Muscle layer of duodenum (tissue), 2 donors: ENCODE measurements around the gene NPAS3.

Experiments
- H3K27ac ChIP-seq: one replicate; pipeline ENCODE4 v1.7.0; 2013; ENCODE audit warnings: mild to moderate bottlenecking, low read length
- H3K27me3 ChIP-seq: one replicate; pipeline ENCODE4 v1.7.0; 2013; ENCODE audit warnings: low read depth, mild to moderate bottlenecking, control low read depth, low read length
- H3K36me3 ChIP-seq, 2 donors: one replicate each; pipeline ENCODE4 v1.7.0; 2013; ENCODE audit warnings: low read length in 2 of 2, control low read depth in 1 of 2, mild to moderate bottlenecking in 1 of 2; ENCODE audit not compliant: insufficient read depth in 2 of 2, control insufficient read depth in 1 of 2
- H3K4me1 ChIP-seq, 2 donors: one replicate each; pipeline ENCODE4 v1.7.0; 2013; ENCODE audit warnings: low read length in 2 of 2, mild to moderate bottlenecking in 2 of 2, control low read depth in 1 of 2, moderate library complexity in 1 of 2; ENCODE audit not compliant: insufficient read depth in 2 of 2, control insufficient read depth in 1 of 2
- H3K4me3 ChIP-seq, 2 donors: one replicate each; pipeline ENCODE4 v1.7.0; 2013; ENCODE audit warnings: low read length in 2 of 2, low read depth in 1 of 2, mild to moderate bottlenecking in 1 of 2
- H3K9me3 ChIP-seq, 2 donors: one replicate each; pipeline ENCODE4 v1.7.0; 2013; ENCODE audit warnings: low read length in 2 of 2, control low read depth in 1 of 2, mild to moderate bottlenecking in 1 of 2; ENCODE audit not compliant: control insufficient read depth in 1 of 2
- donor health status: healthy.

NPAS3 gene

GRCh38 chr14:33700052-33700451, 761.4 kb downstream of the NPAS3 start:
- Histone ChIP-seq H3K4me1 (no peaks in the 10 kb centered on the region), H3K27me3 (no peaks in the 10 kb centered on the region), H3K36me3 (no peaks in the 10 kb centered on the region), H3K4me3 (no peak overlapping the region), H3K9me3 (no peaks in the 10 kb centered on the region), H3K27ac (no peak overlapping the region)

- no peaks in the 10 kb centered on the region for H3K27me3 ChIP-seq
- H3K36me3 ChIP-seq = no peaks in the 10 kb centered on the region
- H3K9me3 ChIP-seq = no peaks in the 10 kb centered on the region
- no peak overlapping the region for H3K4me3 ChIP-seq
- H3K4me1 ChIP-seq = no peaks in the 10 kb centered on the region
- H3K27ac ChIP-seq = no peak overlapping the region
These were observed 763.6 kb downstream of the NPAS3 start for GRCh38 chr14:33702293-33702692.

- Histone ChIP-seq H3K4me3 (no peak overlapping the region), H3K4me1 (no peaks in the 10 kb centered on the region), H3K27ac (no peak overlapping the region), H3K9me3 (no peaks in the 10 kb centered on the region), H3K27me3 (no peaks in the 10 kb centered on the region), H3K36me3 (no peaks in the 10 kb centered on the region)
These were observed 765.8 kb downstream of the NPAS3 start for GRCh38 chr14:33704481-33704880.

GRCh38 chr14:33705490-33705889, 766.8 kb downstream of the NPAS3 start:
- Histone ChIP-seq H3K36me3 (no peaks in the 10 kb centered on the region), H3K27ac (no peak overlapping the region), H3K4me1 (no peaks in the 10 kb centered on the region), H3K9me3 (no peaks in the 10 kb centered on the region), H3K4me3 (no peak overlapping the region), H3K27me3 (no peaks in the 10 kb centered on the region)

GRCh38 chr14:33707716-33708115, 769.0 kb downstream of the NPAS3 start:
- H3K4me1 ChIP-seq = no peaks in the 10 kb centered on the region
- H3K36me3 ChIP-seq = no peaks in the 10 kb centered on the region
- H3K27ac ChIP-seq = no peak overlapping the region
- no peak overlapping the region for H3K4me3 ChIP-seq
- H3K27me3 ChIP-seq = no peaks in the 10 kb centered on the region
- H3K9me3 ChIP-seq = no peaks in the 10 kb centered on the region

GRCh38 chr14:33709283-33709682, 770.6 kb downstream of the NPAS3 start:
- Histone ChIP-seq H3K4me1 (no peaks in the 10 kb centered on the region), H3K27me3 (no peaks in the 10 kb centered on the region), H3K36me3 (no peaks in the 10 kb centered on the region), H3K27ac (no peak overlapping the region), H3K4me3 (no peak overlapping the region), H3K9me3 (no peaks in the 10 kb centered on the region)

GRCh38 chr14:33709711-33710110, 771.0 kb downstream of the NPAS3 start:
- Histone ChIP-seq H3K27ac (no peak overlapping the region), H3K9me3 (no peaks in the 10 kb centered on the region), H3K4me1 (no peaks in the 10 kb centered on the region), H3K36me3 (no peaks in the 10 kb centered on the region), H3K4me3 (no peak overlapping the region), H3K27me3 (no peaks in the 10 kb centered on the region)

- Histone ChIP-seq H3K36me3 (no peaks in the 10 kb centered on the region), H3K4me1 (no peaks in the 10 kb centered on the region), H3K9me3 (no peaks in the 10 kb centered on the region), H3K27ac (no peak overlapping the region), H3K27me3 (no peaks in the 10 kb centered on the region), H3K4me3 (no peak overlapping the region)
These were observed 771.6 kb downstream of the NPAS3 start for GRCh38 chr14:33710273-33710672.

GRCh38 chr14:33711194-33711593, 772.5 kb downstream of the NPAS3 start:
- Histone ChIP-seq H3K27ac (no peak overlapping the region), H3K4me1 (no peaks in the 10 kb centered on the region), H3K36me3 (no peaks in the 10 kb centered on the region), H3K9me3 (no peaks in the 10 kb centered on the region), H3K27me3 (no peaks in the 10 kb centered on the region), H3K4me3 (no peak overlapping the region)

GRCh38 chr14:33711811-33712216, 773.1 kb downstream of the NPAS3 start:
- H3K4me1 ChIP-seq = no peaks in the 10 kb centered on the region
- no peak overlapping the region for H3K4me3 ChIP-seq
- no peaks in the 10 kb centered on the region for H3K36me3 ChIP-seq
- no peaks in the 10 kb centered on the region for H3K27me3 ChIP-seq
- no peak overlapping the region for H3K27ac ChIP-seq
- no peaks in the 10 kb centered on the region for H3K9me3 ChIP-seq

- Histone ChIP-seq H3K27me3 (no peaks in the 10 kb centered on the region), H3K4me1 (no peaks in the 10 kb centered on the region), H3K9me3 (no peaks in the 10 kb centered on the region), H3K4me3 (no peak overlapping the region), H3K36me3 (no peaks in the 10 kb centered on the region), H3K27ac (no peak overlapping the region)
These were observed 776.0 kb downstream of the NPAS3 start for GRCh38 chr14:33714527-33715226.

- H3K27me3 ChIP-seq = no peaks in the 10 kb centered on the region
- no peaks in the 10 kb centered on the region for H3K9me3 ChIP-seq
- no peak overlapping the region for H3K27ac ChIP-seq
- no peaks in the 10 kb centered on the region for H3K36me3 ChIP-seq
- H3K4me3 ChIP-seq = no peak overlapping the region
- H3K4me1 ChIP-seq = no peaks in the 10 kb centered on the region
These were observed 776.5 kb downstream of the NPAS3 start for GRCh38 chr14:33715227-33715528.
